Mononuclear cell (primary cell): ENCODE measurements around the gene UBE2C. TPM values are rescaled to one million over a fixed set of nuclear protein-coding genes. Genes with fewer than 3 reads are reported as not detected.
A peak's percentile ranks its signal among the peaks of the same experiment; 100 is the strongest.
"Not testable (repeated sequence)": the region's sequence is repeated elsewhere in the genome, so short reads cannot be mapped to it uniquely, and the experiment has no call there.

Source experiments
- H3K27me3 ChIP-seq: 2 replicates; pipeline ENCODE4 v1.6.0; 2011; ENCODE audit warnings: low read length, control low read depth; ENCODE audit not compliant: insufficient read depth
- H3K4me1 ChIP-seq: 2 replicates; pipeline ENCODE4 v1.5.1; 2011; ENCODE audit warnings: mild to moderate bottlenecking, low read length, control low read depth; ENCODE audit not compliant: insufficient read depth
- H3K4me3 ChIP-seq: 2 replicates; pipeline ENCODE4 v1.5.1; 2011; ENCODE audit warnings: mild to moderate bottlenecking, low read length, moderate library complexity
- H3K9me3 ChIP-seq: 2 replicates; pipeline ENCODE4 v1.5.1; 2011; ENCODE audit warnings: low read depth, mild to moderate bottlenecking, control low read depth, low read length
- total RNA-seq: library from RNA; depleted of rRNA; stranded (reverse); fragments of >200 nt; gene quantifications from one replicate; pipeline ENCODE4 v1.2.3, GENCODE V29; 2012

UBE2C gene
- 1.6 TPM for total RNA-seq

DNA sequence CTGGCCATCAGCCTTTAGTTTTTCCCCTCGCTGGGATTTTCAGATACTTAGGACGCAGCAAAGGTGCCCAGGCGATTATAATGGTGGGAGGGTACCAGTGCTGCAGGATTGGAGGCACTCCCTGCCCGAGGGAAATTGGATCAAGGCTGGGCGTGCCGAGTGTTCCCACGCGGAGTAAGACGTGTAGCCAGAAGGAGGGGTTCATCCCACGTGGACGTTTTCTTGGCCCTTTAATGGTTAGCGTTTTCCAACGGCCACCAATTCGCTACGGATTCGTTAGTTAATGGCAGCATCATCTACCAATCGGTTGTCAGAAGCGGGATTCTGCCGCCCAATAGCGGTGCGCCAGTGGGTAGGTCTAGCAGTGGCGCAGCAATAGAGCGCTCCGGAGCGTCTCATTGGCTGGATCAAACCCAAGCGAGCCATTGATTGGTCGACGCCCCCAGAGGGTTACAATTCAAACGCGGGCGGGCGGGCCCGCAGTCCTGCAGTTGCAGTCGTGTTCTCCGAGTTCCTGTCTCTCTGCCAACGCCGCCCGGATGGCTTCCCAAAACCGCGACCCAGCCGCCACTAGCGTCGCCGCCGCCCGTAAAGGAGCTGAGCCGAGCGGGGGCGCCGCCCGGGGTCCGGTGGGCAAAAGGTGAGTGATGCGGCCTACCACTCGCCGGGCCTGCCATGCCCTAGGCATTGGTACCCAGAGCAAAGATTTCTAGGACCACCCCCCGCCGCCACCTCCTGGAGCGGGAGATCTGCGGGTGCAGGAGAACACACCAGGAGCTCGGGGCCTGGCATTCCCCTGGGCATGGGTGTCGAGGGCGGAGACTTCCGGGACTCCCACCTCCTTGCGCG, at the start of gene UBE2C:
UBE2C (plus strand) TSS at position 488 of the 849 bp plus-strand sequence; CDS start at position 540, 52 bp downstream.
- peaks cover 18% of the 10 kb centered on the region for H3K4me1 ChIP-seq
- no peaks in the 10 kb centered on the region for H3K27me3 ChIP-seq
- H3K9me3 ChIP-seq, result no peaks in the 10 kb centered on the region
- H3K4me3 ChIP-seq, result peak within 1 kb of the TSS; percentile 45

- not testable (repeated sequence) for H3K4me3 ChIP-seq, H3K9me3 ChIP-seq, H3K4me1 ChIP-seq, H3K27me3 ChIP-seq
Measured at GRCh38 chr20:45764618-45765282, 47.7 kb upstream of the UBE2C start.

DNA sequence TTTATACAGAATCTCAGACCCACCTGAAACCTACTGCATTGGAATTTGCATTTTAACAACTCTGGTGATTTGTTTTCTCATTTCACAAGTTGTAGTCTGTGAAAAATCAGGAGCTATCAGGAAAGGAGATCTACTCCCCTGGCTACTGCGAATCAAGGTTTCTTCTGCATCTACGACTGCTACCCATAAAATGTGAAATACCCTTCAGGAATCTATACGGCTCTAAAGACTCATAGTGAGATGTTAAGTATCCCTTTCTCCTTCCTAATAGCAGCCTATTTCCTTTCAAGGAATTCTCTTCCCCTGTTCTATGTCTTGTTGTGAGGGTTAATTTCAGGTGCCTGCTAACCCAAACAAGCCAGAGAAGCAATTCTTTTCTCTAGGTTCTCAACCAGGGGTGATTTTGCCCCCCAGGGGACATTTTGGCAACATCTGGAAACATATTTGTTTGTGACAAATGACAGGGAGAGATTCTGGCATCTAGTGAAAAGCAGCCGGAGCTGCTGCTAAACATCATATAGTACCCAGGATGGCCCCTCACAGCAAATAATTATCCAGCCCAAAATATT, 47.1 kb upstream of the UBE2C start:
- H3K9me3 ChIP-seq, result no peaks in the 10 kb centered on the region
- H3K4me3 ChIP-seq, result no peak overlapping the region
- H3K4me1 ChIP-seq, result no peaks in the 10 kb centered on the region
- H3K27me3 ChIP-seq, result no peaks in the 10 kb centered on the region

DNA sequence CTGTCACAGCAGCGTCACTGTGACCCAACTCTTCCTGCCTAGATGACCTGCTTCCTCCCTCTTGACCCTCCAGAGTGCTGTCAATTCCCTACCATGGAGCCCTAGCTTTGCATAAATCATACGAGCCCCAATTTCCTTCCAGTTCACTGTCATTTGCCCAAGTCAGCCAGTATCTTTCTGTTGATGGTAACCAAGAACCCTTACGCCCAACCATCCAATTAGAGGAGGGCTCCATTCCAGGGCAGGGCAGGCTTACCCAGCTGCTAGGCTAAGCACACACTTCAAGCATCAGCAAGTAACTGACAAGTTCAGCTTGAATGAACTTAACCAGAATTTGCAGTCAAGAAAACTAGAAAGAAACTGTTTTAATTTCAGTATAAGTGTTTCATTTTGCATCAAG, 46.5 kb upstream of the UBE2C start:
- H3K27me3 ChIP-seq, result no peaks in the 10 kb centered on the region
- no peaks in the 10 kb centered on the region for H3K4me1 ChIP-seq
- no peak overlapping the region for H3K4me3 ChIP-seq
- no peaks in the 10 kb centered on the region for H3K9me3 ChIP-seq

DNA sequence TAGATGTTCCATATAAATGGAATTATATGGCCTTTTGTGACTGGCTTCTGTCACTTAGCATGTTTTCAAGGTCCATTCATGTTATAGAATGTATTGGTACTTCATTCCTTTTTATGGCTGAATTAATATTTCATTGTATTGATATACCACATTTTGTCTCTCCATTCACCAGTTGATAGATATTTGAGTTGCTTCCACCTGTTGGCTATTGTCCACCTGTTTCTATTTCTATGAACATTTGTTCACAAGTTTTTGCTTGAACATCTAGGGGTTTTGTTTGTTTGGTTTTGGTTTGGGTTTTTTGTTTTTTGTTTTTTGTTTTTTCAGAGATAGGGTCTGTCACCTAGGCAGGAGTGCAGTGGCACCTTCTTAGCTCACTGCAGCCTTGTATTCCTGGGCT, 44.0 kb upstream of the UBE2C start:
- Histone ChIP-seq H3K4me3 (no peak overlapping the region), H3K4me1 (no peaks in the 10 kb centered on the region), H3K27me3 (no peaks in the 10 kb centered on the region), H3K9me3 (no peaks in the 10 kb centered on the region)

DNA sequence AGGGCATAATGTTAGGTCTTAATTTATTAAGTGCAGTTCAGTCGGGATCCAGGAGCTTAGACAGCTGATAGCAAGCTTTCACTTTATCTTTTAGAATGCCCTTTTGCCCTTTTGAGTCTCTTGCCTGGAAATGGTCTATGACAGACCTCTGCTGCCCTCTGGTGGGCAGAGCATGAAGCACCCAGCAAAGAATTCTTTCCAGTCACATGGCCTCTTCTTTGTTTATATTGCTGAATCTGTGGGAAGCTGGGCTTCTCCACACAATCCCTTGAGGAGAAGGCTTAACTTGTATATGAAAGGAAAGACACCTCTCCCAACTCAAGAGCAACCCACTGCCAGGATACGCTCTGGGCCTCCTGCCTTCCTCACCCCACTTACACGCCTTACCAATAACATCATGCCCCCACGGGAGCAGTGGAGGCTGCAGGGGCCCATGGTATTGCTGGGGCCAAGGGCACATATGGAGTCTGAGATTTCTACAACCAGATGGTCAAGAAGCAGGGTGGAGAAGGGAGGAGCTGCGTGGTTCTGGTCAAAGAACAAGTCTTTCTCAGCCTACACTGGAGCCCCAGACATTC, 41.2 kb upstream of the UBE2C start:
- H3K27me3 ChIP-seq, result no peaks in the 10 kb centered on the region
- H3K4me1 ChIP-seq, result no peaks in the 10 kb centered on the region
- H3K4me3 ChIP-seq, result no peak overlapping the region
- no peaks in the 10 kb centered on the region for H3K9me3 ChIP-seq

DNA sequence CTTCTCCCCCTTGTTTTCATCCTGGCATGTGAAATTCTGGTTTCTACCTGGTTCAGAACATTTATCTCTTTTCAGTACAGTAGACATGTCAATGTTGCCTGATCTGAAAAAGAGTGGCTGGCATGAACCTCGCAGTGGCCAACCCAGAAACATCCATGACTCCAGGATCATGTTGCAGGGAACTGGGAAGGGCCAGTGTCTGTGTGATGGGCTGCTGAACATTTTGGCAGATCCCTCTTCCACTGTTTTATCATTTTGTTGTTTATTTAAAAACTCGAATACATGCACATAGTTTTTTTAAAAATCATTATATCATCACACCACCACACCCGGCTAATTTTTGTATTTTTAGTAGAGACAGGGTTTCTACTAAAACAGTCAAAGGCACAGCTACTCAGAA, 39.8 kb upstream of the UBE2C start:
- H3K4me3 ChIP-seq, result no peak overlapping the region
- no peaks in the 10 kb centered on the region for H3K9me3 ChIP-seq
- H3K27me3 ChIP-seq, result no peaks in the 10 kb centered on the region
- H3K4me1 ChIP-seq, result no peaks in the 10 kb centered on the region

- no peaks in the 10 kb centered on the region for H3K4me1 ChIP-seq
- H3K9me3 ChIP-seq, result no peaks in the 10 kb centered on the region
- H3K27me3 ChIP-seq, result no peaks in the 10 kb centered on the region
- no peak overlapping the region for H3K4me3 ChIP-seq
Measured at GRCh38 chr20:45774945-45775344, 37.5 kb upstream of the UBE2C start.

DNA sequence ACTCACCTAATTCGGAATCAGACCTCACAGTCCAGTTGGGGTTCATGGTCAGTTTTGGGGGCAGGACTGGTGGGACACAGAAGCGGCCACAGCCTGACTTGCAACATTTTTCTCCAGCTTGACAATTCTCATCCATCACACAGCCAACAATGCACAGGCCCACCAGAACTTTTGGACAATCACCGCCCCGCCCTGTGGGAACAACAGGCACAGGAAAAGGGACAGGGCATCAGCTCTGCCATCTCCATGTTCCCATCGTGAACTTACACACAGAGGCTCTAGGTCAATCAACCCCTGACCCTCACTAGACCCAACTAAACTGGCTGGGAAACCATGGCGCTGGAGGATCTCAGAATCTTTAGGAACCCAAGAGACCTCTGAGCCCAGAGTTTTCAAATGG, 37.0 kb upstream of the UBE2C start:
- H3K4me3 ChIP-seq, result no peak overlapping the region
- no peaks in the 10 kb centered on the region for H3K4me1 ChIP-seq
- no peaks in the 10 kb centered on the region for H3K27me3 ChIP-seq
- no peaks in the 10 kb centered on the region for H3K9me3 ChIP-seq

GRCh38 chr20:45776931-45777330, 35.5 kb upstream of the UBE2C start:
- Histone ChIP-seq H3K4me3 (no peak overlapping the region), H3K9me3 (no peaks in the 10 kb centered on the region), H3K27me3 (no peaks in the 10 kb centered on the region), H3K4me1 (no peaks in the 10 kb centered on the region)

- Histone ChIP-seq H3K27me3 (no peaks in the 10 kb centered on the region), H3K4me3 (no peak overlapping the region), H3K9me3 (no peaks in the 10 kb centered on the region), H3K4me1 (no peaks in the 10 kb centered on the region)
Measured at GRCh38 chr20:45779011-45779915, 33.2 kb upstream of the UBE2C start.

GRCh38 chr20:45780159-45780558, 32.3 kb upstream of the UBE2C start:
- no peaks in the 10 kb centered on the region for H3K27me3 ChIP-seq
- H3K4me3 ChIP-seq, result no peak overlapping the region
- no peaks in the 10 kb centered on the region for H3K9me3 ChIP-seq
- no peaks in the 10 kb centered on the region for H3K4me1 ChIP-seq

- H3K27me3 ChIP-seq, result no peaks in the 10 kb centered on the region
- H3K9me3 ChIP-seq, result no peaks in the 10 kb centered on the region
- H3K4me1 ChIP-seq, result no peaks in the 10 kb centered on the region
- H3K4me3 ChIP-seq, result no peak overlapping the region
Measured at GRCh38 chr20:45781391-45781931, 31.0 kb upstream of the UBE2C start.

DNA sequence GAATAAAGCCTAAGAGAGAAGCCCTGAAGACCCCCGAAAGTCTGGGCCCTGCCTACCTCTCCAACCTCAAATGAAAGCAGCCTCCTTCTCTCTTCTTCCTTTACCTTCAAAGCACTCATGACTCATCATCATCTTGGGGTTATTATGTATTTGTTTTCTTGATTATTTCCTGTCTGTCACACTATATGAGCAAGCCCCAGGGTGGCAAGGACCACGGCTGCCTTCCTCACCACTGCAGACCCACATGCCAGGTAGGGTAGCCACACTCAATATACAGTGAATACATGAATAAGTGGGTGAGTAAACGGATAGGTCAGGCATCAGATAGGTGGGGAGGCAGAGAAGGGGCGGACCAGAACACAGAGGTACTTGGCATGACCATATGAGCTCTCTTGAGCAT, 29.6 kb upstream of the UBE2C start:
- Histone ChIP-seq H3K27me3 (no peaks in the 10 kb centered on the region), H3K4me1 (no peaks in the 10 kb centered on the region), H3K4me3 (no peak overlapping the region), H3K9me3 (no peaks in the 10 kb centered on the region)
